Measurements from ENCODE around the gene ACO1. TPM values are rescaled to one million over a fixed set of nuclear protein-coding genes. Genes with fewer than 3 reads are reported as not detected.

The ACO1 gene
- total and polyA plus RNA-seq, 9 of the 15 experiments (the other 6 are each of a cell fraction or from before 2014, with no cell fraction given) = 0.96 to 29.7 (median 16.9) TPM

GRCh38 chr9:32468740-32469139, 84.3 kb downstream of the ACO1 start:
- Histone ChIP-seq H3K9me1 (ENCODE audit: control insufficient read depth, insufficient read depth, low read length) (no peaks in the 10 kb centered on the region), H3K9ac (ENCODE audit: insufficient read depth in 1 of 2, low read depth in 2 of 2, low read length in 2 of 2) (no peak overlapping the region), H3K4me2 (ENCODE audit: insufficient read depth, low read length) (no peak overlapping the region), H3K79me2 (ENCODE audit: control insufficient read depth, insufficient read depth, low read length) (no peaks in the 10 kb centered on the region), H3K27me3 (ENCODE audit: control insufficient read depth in 2 of 2, insufficient read depth in 2 of 2, low read length in 2 of 2) (no peaks in the 10 kb centered on the region), H2AFZ (ENCODE audit: low read depth, low read length) (no peak overlapping the region), H3K36me3 (ENCODE audit: control insufficient read depth, insufficient read depth, low read length) (no peaks in the 10 kb centered on the region), H3K4me1 (replicated peaks in 1 of 2; ENCODE audit: control insufficient read depth in 2 of 2, insufficient read depth in 2 of 2, low read length in 2 of 2) (no peaks in the 10 kb centered on the region), H3K27ac (ENCODE audit: extremely low read depth, low read depth, low read length) (no peak overlapping the region), H4K20me1 (replicated peaks; ENCODE audit: control insufficient read depth, insufficient read depth, low read length) (no peaks in the 10 kb centered on the region), H3K4me3 (no peak overlapping the region), H3K9me3 (replicated peaks; ENCODE audit: control insufficient read depth, insufficient read depth, low read depth, low read length) (no peaks in the 10 kb centered on the region)
- FAIRE-seq (no peak), DNase-seq (ENCODE audit: extremely low read depth in 1 of 4, low spot score in 3 of 4) (no peak), ATAC-seq (no peak)
- ChIA-PET CTCF (ENCODE audit: low intra/inter-chr PET ratio) (no interaction called here), POLR2A (interaction anchor here (0.7 kb wide), 1 partner anchor 11 kb away, joined by 3 read pairs; no protein-coding TSS in a partner anchor)
- 11% methylated on average over 1 of the region's 1 CpG for WGBS (ENCODE audit: insufficient coverage, low coverage, missing lambda C conversion rate)
- TF ChIP-seq CEBPB (tag; IDR thresholded peaks at IDR 0.05) = peak; percentile 89
- TF ChIP-seq ZC3H4 (CRISPR knock-in tag; IDR thresholded peaks at IDR 0.05; ENCODE audit: borderline replicate concordance) = no peak
- TF ChIP-seq CEBPG (CRISPR knock-in tag; IDR thresholded peaks at IDR 0.05) = no peak
- TF ChIP-seq CEBPG (tag; conservative IDR thresholded peaks at IDR 0.05 in 1 of 2, IDR thresholded peaks at IDR 0.05 in 1 of 2) = peak; percentile 19 to 51; a peak in 1 of 4 replicates
- TF ChIP-seq E2F6 (IDR thresholded peaks at IDR 0.05; ENCODE audit: borderline replicate concordance in 1 of 2, extremely low read depth in 1 of 2, insufficient read depth in 1 of 2, insufficient read length in 1 of 2, low read depth in 1 of 2, low read length in 1 of 2, poor library complexity in 1 of 2, severe bottlenecking in 1 of 2) = no peak
- TF ChIP-seq MED1 (CRISPR knock-in tag; IDR thresholded peaks at IDR 0.05; ENCODE audit: borderline replicate concordance) = no peak
- TF ChIP-seq ILK (tag; IDR thresholded peaks at IDR 0.05; ENCODE audit: borderline replicate concordance, low read depth) = no peak
- TF ChIP-seq SRF (CRISPR knock-in tag; IDR thresholded peaks at IDR 0.05) = no peak
- TF ChIP-seq, protein P1, sequence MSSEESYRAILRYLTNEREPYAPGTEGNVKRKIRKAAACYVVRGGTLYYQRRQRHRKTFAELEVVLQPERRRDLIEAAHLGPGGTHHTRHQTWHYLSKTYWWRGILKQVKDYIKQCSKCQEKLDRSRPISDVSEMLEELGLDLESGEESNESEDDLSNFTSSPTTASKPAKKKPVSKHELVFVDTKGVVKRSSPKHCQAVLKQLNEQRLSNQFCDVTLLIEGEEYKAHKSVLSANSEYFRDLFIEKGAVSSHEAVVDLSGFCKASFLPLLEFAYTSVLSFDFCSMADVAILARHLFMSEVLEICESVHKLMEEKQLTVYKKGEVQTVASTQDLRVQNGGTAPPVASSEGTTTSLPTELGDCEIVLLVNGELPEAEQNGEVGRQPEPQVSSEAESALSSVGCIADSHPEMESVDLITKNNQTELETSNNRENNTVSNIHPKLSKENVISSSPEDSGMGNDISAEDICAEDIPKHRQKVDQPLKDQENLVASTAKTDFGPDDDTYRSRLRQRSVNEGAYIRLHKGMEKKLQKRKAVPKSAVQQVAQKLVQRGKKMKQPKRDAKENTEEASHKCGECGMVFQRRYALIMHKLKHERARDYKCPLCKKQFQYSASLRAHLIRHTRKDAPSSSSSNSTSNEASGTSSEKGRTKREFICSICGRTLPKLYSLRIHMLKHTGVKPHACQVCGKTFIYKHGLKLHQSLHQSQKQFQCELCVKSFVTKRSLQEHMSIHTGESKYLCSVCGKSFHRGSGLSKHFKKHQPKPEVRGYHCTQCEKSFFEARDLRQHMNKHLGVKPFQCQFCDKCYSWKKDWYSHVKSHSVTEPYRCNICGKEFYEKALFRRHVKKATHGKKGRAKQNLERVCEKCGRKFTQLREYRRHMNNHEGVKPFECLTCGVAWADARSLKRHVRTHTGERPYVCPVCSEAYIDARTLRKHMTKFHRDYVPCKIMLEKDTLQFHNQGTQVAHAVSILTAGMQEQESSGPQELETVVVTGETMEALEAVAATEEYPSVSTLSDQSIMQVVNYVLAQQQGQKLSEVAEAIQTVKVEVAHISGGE (CRISPR knock-in tag; IDR thresholded peaks at IDR 0.05) = no peak
- TF ChIP-seq ZNF316 (IDR thresholded peaks at IDR 0.05) = no peak
- TF ChIP-seq FIP1L1 (IDR thresholded peaks at IDR 0.05; ENCODE audit: low read depth, low read length, poor library complexity, severe bottlenecking) = no peak
- no peak for TF ChIP-seq ZNF436 (CRISPR knock-in tag; IDR thresholded peaks at IDR 0.05)
- no peak for TF ChIP-seq U2AF1 (optimal IDR thresholded peaks at IDR 0.05; ENCODE audit: low read depth, low read length)
- no peak for TF ChIP-seq ZNF121 (CRISPR knock-in tag; conservative IDR thresholded peaks at IDR 0.05)
- no TSS peak for BruUV-seq (replicated peaks)
- intact Hi-C loops (cut with micrococcal nuclease) = no loop called here
- in situ Hi-C loops (cut with MboI) = no loop called here

Measured in K562 (cell line).